NCI-H82 treated with DMSO at 0.1 percent for 48 hours (cell line): Measurements from ENCODE around the gene OR2F1.
"Not testable (repeated sequence)": the region's sequence is repeated elsewhere in the genome, so short reads cannot be mapped to it uniquely, and the experiment has no call there.

Experiments
- DNase-seq: peaks from one replicate; lab custom pipeline; 2025; ENCODE audit not compliant: unreplicated experiment; lab: John Stamatoyannopoulos, UW

The OR2F1 gene

DNA sequence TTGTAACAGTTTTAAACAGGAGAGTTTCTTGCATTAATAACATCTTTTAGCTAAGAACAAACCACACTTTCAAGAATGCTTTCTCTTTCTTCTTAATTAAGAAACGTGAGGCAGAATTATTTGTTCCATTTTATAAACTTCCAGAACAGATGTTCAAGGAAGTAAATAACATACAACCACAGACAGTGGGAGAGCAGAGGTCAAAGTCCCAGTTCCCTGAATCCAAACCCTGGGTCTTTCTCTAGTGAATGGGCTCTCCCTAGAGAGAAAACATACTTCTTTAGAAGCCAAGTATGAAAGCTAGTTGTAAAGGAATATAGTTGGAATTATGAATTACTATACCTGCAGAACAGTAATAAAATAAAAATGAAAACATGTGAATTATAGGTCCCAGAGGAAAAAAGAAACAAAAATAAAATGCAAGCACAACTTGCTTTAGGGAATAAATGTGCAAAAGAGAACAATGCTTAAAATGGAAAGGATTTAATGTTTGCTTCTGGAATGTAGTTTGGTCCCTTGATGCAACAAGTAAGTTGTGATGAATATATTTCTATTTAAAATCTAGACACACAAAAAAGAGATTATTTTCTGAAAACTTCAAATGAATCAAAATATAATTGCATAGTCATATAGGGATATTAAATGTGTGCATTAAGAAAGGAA lies 51.5 kb downstream of the OR2F1 start:
- no peak for DNase-seq

GRCh38 chr7:144006692-144007042 lies 52.0 kb downstream of the OR2F1 start:
- DNase-seq = no peak

DNA sequence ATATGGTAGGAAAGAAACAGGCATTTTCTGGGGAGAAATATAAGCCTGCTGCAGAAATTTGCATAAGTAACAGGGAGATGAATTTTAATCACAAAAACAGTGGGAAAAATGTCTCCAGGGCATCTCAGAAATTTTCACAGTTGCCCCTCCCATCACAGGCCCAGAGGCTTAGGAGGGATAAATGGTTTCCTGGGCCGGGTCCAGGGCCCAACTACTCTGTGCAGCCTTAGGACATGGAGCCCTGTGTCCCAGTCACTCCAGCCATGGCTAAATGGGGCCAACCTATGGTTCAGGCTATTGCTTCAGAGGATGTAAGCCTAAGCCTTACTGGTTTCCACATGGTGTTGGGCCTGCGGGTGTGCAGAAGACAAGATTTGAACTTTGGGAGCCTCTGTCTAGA lies 54.7 kb downstream of the OR2F1 start:
- DNase-seq = no peak

GRCh38 chr7:144010061-144010460 lies 55.4 kb downstream of the OR2F1 start:
- DNase-seq = not testable (repeated sequence)

DNA sequence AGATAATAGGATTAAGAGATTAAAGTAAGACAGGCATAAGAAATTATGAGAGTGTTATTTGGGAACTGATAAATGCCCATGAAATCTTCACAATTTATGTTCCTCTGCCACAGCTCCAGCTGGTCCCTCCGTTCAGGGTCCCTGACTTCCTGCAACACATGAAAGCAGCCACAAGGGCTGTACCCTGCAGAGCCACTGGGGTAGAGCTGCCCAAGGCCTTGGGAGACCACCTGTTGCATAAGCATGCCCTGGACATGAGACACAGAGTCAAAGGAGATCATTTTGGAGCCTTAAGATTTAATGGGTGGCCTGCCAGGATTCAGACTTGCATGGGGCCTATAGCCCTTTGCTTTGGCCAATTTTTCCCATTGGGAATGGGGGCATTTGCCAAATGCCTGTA lies 56.2 kb downstream of the OR2F1 start:
- DNase-seq = not testable (repeated sequence)

DNA sequence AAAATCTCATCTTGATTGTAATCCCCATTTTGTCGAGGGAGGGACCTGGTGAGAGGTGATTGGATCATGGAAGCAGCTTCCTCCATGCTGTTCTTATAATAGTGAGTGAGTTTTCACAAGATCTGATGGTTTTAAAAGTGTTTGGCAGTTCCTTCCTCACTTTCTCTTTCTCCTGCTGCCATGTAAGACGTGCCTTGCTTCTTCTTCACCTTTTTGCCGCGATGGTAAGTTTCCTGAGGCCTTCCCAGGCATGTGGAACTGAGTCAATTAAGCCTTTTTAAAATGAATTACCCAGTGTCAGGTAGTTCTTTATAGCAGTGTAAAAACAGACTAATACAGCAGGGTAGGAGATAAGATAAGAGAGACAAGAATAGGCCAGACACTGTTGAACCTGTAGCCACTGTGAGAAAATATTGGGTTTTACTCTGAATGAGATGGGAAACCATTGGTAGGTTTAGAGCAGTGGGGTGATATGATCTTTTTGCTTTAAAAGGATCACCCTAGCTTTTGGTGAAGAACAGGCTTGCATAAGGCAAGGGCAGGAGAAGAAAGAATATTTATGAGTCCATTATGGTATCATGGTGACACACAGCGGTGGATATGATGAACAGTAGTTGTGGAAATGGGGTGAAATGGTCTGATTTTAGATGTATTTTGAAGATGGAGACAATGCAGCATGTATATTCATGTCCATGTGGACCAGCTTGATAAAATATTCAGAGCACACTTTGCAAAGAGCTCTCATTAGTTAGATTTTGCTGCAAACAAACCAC lies 57.0 kb downstream of the OR2F1 start:
- DNase-seq = no peak
